Stomach (tissue), 9 donors: ENCODE measurements around the gene MDM4. TPM values are rescaled to one million over a fixed set of nuclear protein-coding genes. Genes with fewer than 3 reads are reported as not detected.

Source experiments
- DNase-seq, 2 donors: peaks; one replicate each; pipeline versions ENCODE4 v3.0.0 to v3.0.0-alpha.2; 2013 to 2019
- H3K27ac ChIP-seq, 5 donors: fragments of 200-600 bp in 4 of 5; sonication (generic) in 4 of 5; one replicate each; pipeline ENCODE4 v1.5.1; 2013 to 2019; ENCODE audit warnings: mild to moderate bottlenecking in 1 of 5, moderate library complexity in 1 of 5
- H3K27me3 ChIP-seq, 3 donors: fragments of 200-600 bp; sonication (generic); one replicate each; pipeline ENCODE4 v1.5.1; 2017 to 2019; ENCODE audit warnings: mixed run types in 1 of 3
- H3K36me3 ChIP-seq, 4 donors: fragments of 200-600 bp; sonication (generic); 1 replicate in 3 of 4; 2 replicates in 1 of 4; pipeline ENCODE4 v1.5.1; 2016 to 2019
- H3K4me1 ChIP-seq, 4 donors: fragments of 200-600 bp; sonication (generic); one replicate each; pipeline ENCODE4 v1.5.1; 2016 to 2019
- H3K4me3 ChIP-seq, 4 donors: fragments of 200-600 bp; sonication (generic) in 3 of 4; one replicate each; pipeline ENCODE4 v1.5.1; 2016 to 2019; ENCODE audit warnings: mild to moderate bottlenecking in 1 of 4
- H3K9me3 ChIP-seq, 4 donors: fragments of 200-600 bp; sonication (generic); one replicate each; pipeline ENCODE4 v1.5.1; 2016 to 2019
- EP300 ChIP-seq: sonication (generic); formaldehyde crosslinking; IDR thresholded peaks from one replicate; pipeline ENCODE4 v1.6.1; 2017; ENCODE audit warnings: antibody characterized with exemption
- POLR2A ChIP-seq, 4 donors: fragments of 450-650 bp; IDR thresholded peaks; one replicate each; pipeline ENCODE4 v1.6.1; 2016; ENCODE audit warnings: antibody characterized with exemption in 4 of 4, control low read depth in 2 of 4, mild to moderate bottlenecking in 1 of 4, moderate library complexity in 1 of 4
- POLR2AphosphoS5 ChIP-seq, 3 donors: sonication (generic); formaldehyde crosslinking; IDR thresholded peaks; one replicate each; pipeline ENCODE4 v1.6.1; 2016; ENCODE audit warnings: antibody characterized with exemption in 3 of 3
- WGBS, 5 donors: extraction: QIAGEN DNeasy Blood & Tissue Kit in 3 of 5; methylation state at CpG; one replicate each; pipeline versions ENCODE4 v1.1.5 to v1.1.7; 2013 to 2018; 5-methylcytosine and 5-hydroxymethylcytosine counted together
- intact Hi-C: fragments of 100-400 bp; cut with DNase I; formaldehyde crosslinking; loops from one replicate; pipeline ENCODE4 v1.15.1; 2023; ENCODE audit warnings: low total_unique reads
- polyA plus RNA-seq, 3 donors: library from polyadenylated mRNA; stranded (reverse); fragments of 200-250 nt; gene quantifications; one replicate each; pipeline ENCODE4 v1.2.3, GENCODE V29; 2013
- total RNA-seq, 5 donors: library from RNA; depleted of rRNA; stranded (reverse); fragments of >200 nt; gene quantifications; one replicate each; pipeline versions ENCODE4 v1.1.0 to v1.2.3, GENCODE V29; 2014 to 2016
- TF ChIP-seq, protein P1 (sequence below), 7 experiments: fragments of 450-650 bp in 4 of 7; fragments of 200-600 bp in 3 of 7; sonication (generic) in 3 of 7; IDR thresholded peaks; one replicate each; pipeline ENCODE4 v1.5.1; 2016 to 2019; ENCODE audit warnings: antibody characterized with exemption in 7 of 7, control low read depth in 2 of 7, mild to moderate bottlenecking in 1 of 7
- donor health status: healthy with polysubstance abuse.
- donor health status: Bipolar disorder and iron deficiency.
- donor health status: healthy.

Gene MDM4
- total and polyA plus RNA-seq, 8 donors: 2.3 to 265 (median 44.4) TPM

DNA sequence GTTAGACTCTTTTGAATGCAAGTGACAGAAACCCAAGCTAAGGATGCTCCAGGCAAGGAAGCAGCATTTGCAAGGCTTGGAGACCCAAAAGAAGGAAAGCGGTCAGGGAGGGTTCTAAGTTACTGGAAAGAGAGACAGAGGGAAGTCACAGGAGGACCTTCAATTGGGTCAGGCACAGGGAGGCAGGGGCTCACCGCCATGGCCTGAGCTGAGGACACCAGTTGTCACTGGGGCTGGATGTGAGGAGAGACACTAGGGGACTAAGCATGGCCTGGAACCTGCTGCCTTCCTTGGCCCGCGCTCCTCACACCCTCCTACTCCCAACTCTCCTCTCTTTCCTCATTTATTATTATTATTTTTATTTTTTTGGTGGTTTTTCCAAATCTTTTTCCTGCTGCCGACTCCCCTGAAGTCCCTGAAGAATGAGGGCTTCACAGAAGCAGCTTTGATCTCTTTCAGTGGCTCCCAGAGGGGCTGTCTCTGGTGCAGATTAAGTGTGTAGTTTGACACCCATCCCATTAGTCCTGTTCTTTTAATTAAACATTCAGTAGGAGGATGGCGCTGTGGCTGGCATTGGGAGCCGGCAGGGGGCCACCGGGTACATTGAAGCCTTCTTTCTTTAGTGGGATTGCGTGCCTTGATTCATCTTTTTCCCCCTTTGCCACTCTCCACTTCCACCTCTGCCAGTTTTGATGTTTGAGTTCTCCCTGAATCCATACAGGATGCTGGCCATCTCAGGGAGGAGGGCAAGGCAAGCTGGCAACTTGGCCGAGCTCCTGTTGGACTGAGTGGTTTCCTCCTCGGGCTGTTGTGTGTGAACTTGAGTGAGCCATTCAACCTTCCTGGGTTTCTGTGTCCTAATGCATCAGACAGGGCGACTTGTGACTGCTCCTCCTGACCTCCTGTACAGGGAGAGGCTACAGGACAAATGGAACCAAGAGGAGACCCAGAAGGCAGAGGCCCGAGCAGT, 59.3 kb downstream of the MDM4 start:
- Histone ChIP-seq H3K36me3 (peaks cover 0 to 21% (median 18%) of the 10 kb centered on the region in 4 donors), H3K27ac (no peak overlapping the region), H3K4me3 (no peak overlapping the region), H3K9me3 (no peaks in the 10 kb centered on the region), H3K4me1 (peaks cover 7 to 16% (median 8%) of the 10 kb centered on the region in 4 donors), H3K27me3 (no peaks in the 10 kb centered on the region)
- 80 to 84% (median 83%) methylated on average over 13 of the region's 13 CpGs for WGBS, 5 donors
- TF ChIP-seq, protein P1, sequence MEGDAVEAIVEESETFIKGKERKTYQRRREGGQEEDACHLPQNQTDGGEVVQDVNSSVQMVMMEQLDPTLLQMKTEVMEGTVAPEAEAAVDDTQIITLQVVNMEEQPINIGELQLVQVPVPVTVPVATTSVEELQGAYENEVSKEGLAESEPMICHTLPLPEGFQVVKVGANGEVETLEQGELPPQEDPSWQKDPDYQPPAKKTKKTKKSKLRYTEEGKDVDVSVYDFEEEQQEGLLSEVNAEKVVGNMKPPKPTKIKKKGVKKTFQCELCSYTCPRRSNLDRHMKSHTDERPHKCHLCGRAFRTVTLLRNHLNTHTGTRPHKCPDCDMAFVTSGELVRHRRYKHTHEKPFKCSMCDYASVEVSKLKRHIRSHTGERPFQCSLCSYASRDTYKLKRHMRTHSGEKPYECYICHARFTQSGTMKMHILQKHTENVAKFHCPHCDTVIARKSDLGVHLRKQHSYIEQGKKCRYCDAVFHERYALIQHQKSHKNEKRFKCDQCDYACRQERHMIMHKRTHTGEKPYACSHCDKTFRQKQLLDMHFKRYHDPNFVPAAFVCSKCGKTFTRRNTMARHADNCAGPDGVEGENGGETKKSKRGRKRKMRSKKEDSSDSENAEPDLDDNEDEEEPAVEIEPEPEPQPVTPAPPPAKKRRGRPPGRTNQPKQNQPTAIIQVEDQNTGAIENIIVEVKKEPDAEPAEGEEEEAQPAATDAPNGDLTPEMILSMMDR (IDR thresholded peaks at IDR 0.05): no peak
- TF ChIP-seq EP300 (no peak), POLR2AphosphoS5 (IDR thresholded peaks at IDR 0.05) (no peak), POLR2A (IDR thresholded peaks at IDR 0.05) (no peak)
- DNase-seq: no peak
- intact Hi-C loops: no loop called here

DNA sequence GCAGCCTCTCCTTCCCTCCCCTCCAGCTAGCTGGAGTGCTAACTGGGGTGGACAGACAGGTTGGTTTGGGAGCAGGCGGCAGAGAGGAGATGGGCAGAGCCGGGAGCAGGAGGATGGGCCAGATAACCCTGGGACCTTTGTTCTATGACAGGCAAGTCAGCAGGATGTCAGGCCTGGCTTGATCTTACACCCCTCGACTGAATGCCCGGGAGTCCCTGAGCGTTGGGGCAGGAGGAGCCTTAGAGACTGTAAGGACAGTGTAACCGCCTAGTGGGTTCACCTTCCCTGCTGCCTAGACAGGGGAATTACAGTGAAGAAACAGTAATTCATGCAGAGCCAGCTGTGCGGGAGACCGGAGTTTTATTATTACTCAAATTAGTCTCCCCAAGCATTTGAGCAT, 60.2 kb downstream of the MDM4 start:
- Histone ChIP-seq H3K4me1 (peaks cover 7 to 16% (median 8%) of the 10 kb centered on the region in 4 donors), H3K9me3 (no peaks in the 10 kb centered on the region), H3K36me3 (peaks cover 0 to 21% (median 12%) of the 10 kb centered on the region in 4 donors), H3K27me3 (no peaks in the 10 kb centered on the region), H3K27ac (no peak overlapping the region), H3K4me3 (no peak overlapping the region)
- no peak for DNase-seq
- WGBS, 5 donors: 79 to 93% (median 82%) methylated on average over 5 to 8 of the region's 8 CpGs
- TF ChIP-seq EP300 (no peak), POLR2A (IDR thresholded peaks at IDR 0.05) (no peak), POLR2AphosphoS5 (IDR thresholded peaks at IDR 0.05) (no peak)
- TF ChIP-seq, protein P1 (IDR thresholded peaks at IDR 0.05): no peak
- intact Hi-C loops: no loop called here

DNA sequence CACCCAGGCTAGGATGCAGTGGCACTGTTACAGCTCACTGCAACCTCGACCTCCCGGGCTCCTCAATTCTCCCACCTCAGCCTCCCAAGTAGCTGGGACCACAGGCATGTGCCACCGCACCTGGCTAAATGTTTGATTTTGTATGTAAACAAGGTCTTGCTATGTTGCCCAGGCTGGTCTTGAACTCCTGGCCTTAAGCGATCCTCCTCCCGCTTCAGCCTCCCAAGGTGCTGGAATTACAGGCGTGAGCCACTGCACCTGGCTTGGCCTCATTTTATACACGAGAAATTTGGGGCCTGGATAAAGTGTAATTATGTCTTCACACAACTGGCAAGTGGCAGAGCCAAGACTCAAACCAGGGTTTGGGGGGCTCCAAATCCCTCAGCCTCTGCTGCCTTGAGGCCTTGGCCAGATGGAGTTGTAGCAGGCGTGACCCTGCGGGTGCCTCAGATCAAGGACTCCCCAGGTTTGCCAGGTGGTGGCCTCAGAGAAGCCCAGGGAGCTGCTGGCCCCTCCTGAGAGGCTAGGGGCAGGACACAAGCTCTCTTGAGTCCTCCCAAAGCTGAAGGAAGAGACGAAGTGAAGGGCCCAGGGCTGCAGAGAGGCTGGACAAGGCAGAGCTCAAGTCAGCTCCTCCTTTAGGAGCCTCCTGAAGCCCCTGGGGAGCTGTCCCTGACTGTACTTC, 61.7 kb downstream of the MDM4 start:
- intact Hi-C loops: no loop called here
- DNase-seq: no peak
- peaks cover 0 to 16% (median 8%) of the 10 kb centered on the region in 4 donors for H3K36me3 ChIP-seq
- 88 to 94% (median 92%) methylated on average over 10 of the region's 10 CpGs for WGBS, 5 donors
- TF ChIP-seq POLR2AphosphoS5 (IDR thresholded peaks at IDR 0.05) (no peak), EP300 (no peak), POLR2A (IDR thresholded peaks at IDR 0.05) (no peak)
- TF ChIP-seq, protein P1 (IDR thresholded peaks at IDR 0.05): no peak
- peak overlapping the region in 1 of 5 donors; percentile 64 for H3K27ac ChIP-seq
- peaks cover 7 to 16% (median 8%) of the 10 kb centered on the region in 4 donors for H3K4me1 ChIP-seq
- H3K27me3 ChIP-seq: no peaks in the 10 kb centered on the region
- H3K4me3 ChIP-seq: no peak overlapping the region
- no peaks in the 10 kb centered on the region for H3K9me3 ChIP-seq

DNA sequence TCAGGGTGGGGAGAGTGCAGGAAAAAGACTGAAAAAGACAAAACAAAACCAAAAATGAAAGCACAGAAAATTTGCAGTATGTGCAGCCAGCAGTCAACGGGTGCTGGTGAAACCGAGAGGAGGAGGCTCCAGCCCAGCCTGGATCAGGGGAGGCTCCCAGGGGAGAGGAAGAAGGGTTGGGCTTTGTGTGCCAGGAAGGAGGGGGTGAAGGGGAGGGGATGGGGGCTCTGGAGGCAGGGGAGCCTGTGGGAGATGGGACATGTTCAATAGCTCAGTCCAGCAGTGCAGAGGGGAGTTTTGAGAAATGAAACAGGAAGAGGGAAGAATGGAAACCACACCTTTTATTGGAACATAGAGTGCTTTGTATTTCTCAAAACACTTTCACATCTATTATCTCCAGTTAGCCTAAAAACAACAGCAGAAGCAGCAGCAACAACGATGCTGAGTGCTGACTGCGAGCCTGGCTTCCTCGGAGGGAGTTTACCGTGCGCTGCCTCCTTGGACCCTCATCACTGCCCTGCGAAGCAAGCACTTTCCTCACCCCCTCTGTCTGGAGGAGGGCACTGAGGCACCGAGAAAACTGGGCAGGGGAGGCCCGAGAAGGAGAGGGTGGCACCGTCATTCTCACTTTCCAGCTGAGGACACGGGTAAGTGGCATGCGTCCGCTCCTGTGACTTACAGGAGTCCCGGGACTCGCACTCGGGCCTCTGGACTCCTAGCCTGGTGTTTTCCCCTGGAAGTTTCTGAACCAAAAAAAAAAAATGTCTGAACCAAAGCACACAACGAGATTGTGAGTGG, 62.9 kb downstream of the MDM4 start:
- H3K9me3 ChIP-seq: no peaks in the 10 kb centered on the region
- H3K27ac ChIP-seq: peak overlapping the region in 3 of 5 donors; percentile 27 to 64 (median 57)
- no peaks in the 10 kb centered on the region for H3K27me3 ChIP-seq
- intact Hi-C loops: no loop called here
- H3K4me1 ChIP-seq: peaks cover 7 to 16% (median 8%) of the 10 kb centered on the region in 4 donors
- 49 to 58% (median 52%) methylated on average over 17 to 18 of the region's 18 CpGs for WGBS, 5 donors
- DNase-seq: peak; percentile 31 to 75
- H3K36me3 ChIP-seq: peaks cover 0 to 8% (median 0%) of the 10 kb centered on the region in 4 donors
- H3K4me3 ChIP-seq: peak overlapping the region; percentile 22 to 34 (median 23)
- TF ChIP-seq POLR2AphosphoS5 (IDR thresholded peaks at IDR 0.05): no peak
- TF ChIP-seq, protein P1 (IDR thresholded peaks at IDR 0.05): no peak
- no peak for TF ChIP-seq EP300
- TF ChIP-seq POLR2A (IDR thresholded peaks at IDR 0.05): no peak
